SK-N-MC (cell line): Measurements from ENCODE around the gene ISM1.

Experiments
- EZH2 ChIP-seq: fragments of 200-600 bp; sonication (generic); IDR thresholded peaks from one replicate; pipeline ENCODE4 v1.6.1; 2017; ENCODE audit warnings: antibody characterized with exemption
- POLR2AphosphoS5 ChIP-seq: IDR thresholded peaks from 2 replicates; pipeline ENCODE4 v1.6.1; 2012; ENCODE audit warnings: mild to moderate bottlenecking, low read depth, low read length, borderline replicate concordance

DNA sequence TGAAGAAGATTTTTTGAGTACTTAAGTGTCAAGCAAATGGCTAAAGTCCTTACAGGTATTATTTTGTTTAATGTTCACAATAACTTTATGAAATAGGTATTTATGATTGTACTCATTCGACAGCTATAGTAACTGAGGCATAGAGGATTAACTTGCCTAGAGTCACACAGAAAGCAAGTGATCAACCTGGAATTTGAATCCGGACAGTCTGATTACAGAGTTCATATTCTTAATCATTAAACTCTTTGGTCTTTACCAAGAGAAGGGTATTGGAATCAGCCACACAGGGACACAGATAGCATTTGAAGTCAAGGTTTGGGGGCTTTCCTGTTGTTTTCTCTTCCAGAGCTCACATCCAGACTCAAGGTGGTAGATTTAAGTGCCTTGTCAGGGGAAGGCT lies 69.7 kb downstream of the ISM1 start:
- TF ChIP-seq EZH2: no peak
- no peak for TF ChIP-seq POLR2AphosphoS5
